ENCODE results near the gene STK10.

The STK10 gene

GRCh38 chr5:172105811-172106210 lies 82.2 kb downstream of the STK10 start:
- no peak for DNase-seq

DNA sequence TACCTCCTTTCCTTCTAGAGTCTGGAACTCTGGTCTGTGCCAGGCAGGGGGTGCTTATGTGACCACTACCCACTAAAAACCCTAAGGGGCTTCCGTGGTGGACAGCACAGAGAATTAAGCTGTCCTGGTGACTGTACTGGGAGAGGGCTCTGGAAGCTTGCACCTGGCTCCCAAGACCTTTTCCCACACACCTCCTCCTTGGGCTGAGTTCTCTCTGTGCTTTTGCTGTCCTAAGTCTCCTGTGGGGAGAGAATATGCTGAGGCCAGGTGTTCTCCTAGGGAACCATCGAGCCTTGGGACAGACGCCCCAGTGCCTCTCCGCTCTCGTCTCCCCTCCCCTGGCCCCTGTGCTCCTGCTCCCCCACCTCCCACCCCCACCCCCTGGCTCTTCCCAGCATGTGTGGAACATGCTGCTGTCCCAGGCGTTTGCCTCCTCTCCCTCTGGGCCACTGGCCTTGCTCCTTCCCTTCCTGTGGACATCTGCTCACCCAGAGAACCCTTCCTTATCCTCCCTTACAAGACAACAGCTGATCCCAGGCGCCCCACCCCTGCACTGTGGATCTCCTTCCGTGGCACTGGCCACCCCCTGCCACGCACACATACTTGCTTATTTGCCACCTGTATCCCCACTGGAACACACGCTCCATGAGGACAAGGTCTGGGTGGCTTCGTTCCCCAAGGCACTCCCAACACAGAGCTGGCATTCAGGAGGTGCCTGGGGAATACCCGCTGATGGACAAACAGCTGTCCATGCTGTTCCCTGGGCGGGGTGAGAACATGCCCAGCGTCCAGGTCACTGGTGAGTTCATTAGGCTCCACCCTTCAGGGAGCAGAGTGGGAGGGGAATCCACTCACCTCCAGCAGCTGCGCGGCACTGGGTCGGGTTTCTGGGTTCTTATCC lies 83.0 kb downstream of the STK10 start:
- no peak for DNase-seq

- no peak for DNase-seq
Measured at GRCh38 chr5:172104021-172104420, 84.0 kb downstream of the STK10 start.

DNA sequence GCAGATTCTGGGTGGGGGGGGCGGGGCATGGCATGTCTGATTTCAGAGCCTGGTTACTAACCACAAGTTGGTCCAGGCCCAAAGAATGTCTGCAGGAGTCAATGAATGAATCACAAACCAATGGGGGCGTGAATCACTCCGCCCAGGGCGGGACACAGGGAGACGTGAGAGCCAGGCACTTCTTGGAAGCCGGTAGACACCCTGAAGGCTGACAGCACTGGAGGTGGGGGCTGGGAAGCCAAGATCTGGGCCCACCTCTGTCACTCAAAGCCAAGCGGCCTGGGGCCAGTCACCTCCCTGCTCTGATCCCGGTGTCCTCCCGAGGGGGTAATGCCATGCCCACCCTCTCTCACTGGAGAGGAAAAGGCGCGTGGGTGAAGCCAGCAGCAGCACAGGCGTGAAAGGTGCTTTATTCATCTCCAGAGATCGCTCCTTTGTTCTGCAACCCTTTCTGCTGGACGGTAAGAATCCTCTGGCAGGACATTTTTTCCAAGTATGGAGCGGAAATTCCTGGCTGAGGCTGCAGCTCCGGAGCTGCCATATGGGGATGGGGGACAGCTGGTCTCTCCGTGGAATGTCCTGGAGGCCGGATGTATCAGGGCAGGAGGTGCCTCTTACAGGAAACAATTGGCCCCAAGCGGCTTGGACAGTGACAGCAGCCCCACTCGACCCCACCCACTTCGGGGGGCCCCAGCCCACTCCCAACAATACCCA lies 85.0 kb downstream of the STK10 start:
- DNase-seq = no peak

GRCh38 chr5:172102218-172102870 lies 85.7 kb downstream of the STK10 start:
- no peak for DNase-seq

DNA sequence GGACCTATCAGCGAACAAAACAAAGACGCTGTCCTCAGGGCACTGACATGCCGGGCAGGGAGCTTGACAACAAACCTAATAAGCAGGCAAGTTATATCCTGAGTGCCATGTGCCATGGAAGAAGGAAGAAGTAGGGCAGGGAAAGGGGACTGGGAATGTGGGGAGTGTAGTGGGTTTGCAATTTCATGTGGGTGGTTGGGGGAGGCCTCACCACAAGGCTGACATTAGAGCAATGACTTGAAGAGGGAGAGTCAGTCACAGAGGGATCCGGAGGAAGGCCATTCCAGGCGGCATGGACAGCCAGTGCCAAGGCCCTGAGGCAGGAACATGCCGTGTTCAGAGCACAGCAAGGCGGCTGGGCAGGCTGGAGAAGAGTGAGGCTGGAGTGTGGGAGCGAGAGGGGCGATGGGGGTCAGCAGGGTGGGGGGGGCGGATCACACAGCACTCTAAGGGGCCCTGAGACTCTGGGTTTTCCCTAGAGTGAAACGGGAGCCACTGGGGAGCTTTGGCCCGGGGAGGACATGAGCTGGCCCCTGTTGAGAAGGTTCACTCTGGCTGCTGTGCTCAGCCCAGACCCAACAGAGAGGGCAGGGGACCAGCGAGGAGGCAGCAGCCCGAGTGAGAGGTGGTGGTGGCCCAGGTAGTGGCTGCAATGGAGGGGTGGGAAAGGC lies 86.3 kb downstream of the STK10 start:
- DNase-seq = no peak

DNA sequence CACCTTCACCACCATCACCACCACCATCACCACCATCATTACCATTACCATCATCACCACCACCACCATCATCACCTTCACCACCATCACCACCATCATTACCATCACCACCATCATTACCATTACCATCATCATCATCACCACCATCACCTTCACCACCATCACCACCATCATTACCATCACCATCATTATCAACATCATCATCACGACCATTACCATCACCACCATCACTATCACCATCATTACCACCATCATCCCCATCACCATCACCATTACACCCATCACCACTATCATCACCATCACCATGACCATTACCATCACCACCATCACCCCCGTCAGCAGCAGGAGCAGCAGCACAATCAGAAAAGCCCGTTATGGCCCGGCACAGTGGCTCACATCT lies 89.1 kb downstream of the STK10 start:
- no peak for DNase-seq

GRCh38 chr5:172098046-172098445 lies 90.0 kb downstream of the STK10 start:
- no peak for DNase-seq

- no peak for DNase-seq
Measured at GRCh38 chr5:172097356-172097755, 90.7 kb downstream of the STK10 start.

GRCh38 chr5:172096207-172096940 lies 91.7 kb downstream of the STK10 start:
- no peak for DNase-seq

DNA sequence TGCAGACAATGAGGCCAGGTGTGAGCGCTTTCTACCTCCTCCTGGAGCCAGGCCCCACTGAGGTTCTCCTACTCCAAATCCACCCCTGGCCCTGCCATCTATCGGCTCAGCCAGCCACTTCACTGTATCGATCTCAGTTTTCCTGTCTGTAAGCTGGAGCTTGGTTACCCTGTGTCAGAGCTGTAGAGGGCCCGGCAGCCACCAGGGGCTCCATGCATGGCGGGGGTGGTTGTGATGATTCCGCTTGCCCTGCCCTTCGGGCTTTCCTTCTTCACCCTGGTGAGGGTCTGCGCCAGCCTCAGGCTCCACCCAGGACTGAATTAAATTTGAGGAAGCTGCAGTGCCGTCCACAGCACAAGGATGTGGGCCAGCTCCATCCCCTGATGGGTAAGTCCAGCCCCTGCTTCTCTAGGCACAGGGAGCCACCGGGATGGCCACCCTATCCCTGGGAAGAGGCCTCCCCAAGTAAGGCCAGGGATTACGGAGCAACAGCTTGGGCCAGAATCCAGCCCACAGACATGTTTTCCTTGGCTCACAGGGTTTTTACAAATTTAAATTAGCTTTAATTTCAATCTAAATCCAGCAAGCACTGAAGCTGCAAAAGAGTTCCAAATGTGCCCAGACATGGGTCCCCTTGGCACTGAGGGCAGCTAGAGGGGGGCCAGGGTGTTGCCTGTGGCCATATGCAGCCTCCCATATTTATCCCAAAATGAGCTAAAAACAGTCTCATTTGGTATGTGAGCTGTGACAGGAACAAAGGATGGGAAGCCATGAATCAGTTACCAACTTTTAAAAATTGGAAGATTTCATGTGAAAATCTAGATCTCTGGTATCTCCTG lies 92.4 kb downstream of the STK10 start:
- DNase-seq = no peak

GRCh38 chr5:172093965-172094364 lies 94.1 kb downstream of the STK10 start:
- no peak for DNase-seq

DNA sequence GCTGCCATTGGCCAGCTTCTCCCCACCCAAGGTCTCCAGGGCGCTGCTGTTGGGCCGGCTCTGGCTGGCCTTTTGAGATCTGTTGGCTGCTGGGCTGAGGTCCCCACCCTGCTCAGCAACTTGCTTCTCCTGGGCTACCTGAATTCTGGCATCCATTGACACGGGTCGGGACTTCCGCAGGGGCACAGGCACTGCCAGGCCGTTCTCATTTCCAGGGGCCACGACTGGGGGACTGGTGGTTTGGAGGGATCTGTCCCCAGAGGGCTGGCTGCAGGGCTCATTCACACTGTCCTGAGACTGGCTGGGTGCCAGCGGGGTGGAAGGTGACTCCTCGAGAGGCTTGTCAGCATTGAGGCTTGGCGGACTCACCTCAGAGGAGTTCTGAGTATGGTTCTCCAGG lies 94.5 kb downstream of the STK10 start:
- no peak for DNase-seq

GRCh38 chr5:172091956-172092732 lies 95.9 kb downstream of the STK10 start:
- DNase-seq = no peak

DNA sequence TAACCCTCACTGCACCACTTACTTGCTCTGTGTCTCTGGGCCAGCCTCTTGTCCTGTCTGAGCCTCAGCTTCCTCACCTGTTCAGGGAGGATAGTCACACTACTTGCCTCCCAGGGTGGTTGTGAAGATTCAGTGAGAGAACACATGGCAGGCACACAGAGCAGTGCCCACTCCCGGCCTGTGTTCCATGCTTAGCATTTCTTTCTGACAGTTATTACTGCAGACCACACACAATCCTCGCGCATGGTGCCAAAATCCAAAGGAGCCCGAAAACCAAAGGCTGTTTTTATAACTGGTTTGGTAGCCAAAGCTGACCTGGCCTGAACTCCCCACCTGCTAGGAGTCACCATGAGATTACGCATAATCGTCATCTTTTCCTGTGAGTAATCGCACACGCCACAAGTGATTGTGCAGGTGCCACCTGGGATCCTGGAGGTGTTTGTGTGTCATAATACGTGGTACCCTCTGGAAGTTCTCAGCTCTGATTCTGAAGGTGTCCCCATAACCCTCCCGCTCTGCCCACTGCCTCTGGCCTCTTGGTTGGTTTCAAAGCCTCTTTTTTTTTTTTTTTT lies 97.0 kb downstream of the STK10 start:
- DNase-seq = no peak

DNA sequence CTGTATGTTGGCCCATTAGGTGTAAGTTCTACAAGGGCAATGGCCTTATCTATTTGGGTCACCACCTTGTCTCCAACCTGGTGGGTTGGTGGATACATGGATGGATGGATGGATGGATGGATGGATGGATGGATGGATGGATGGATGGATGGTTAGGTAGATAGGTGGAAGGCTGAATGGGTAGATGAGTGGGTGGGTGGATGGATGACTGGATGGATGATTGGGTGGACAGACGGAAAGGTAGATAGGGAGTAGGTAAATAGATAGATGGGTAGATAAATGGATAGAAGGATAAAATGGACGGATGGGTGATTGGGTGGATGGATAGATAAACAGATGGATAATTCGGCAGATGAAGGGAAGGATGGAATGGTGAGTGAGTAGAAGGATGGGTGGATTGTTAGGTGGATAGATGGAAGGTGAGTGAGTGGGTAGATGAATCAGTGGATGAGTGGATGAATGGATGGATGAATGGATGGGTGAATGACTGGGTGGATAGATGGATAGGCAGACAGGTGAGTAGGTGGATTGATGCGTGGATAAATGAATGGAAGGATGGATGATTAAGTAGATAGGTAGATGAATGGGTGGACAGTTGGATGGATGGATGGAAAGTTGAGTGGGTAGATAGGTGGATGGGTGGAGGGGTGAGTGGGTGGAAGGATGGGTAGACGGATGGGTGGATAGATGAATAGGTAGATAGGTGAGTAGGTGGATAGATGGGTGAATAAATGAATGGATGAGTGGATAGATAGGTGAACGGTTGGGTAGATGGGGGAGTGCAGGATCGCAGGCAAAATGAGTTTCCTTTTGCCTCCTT lies 98.5 kb downstream of the STK10 start:
- no peak for DNase-seq

- no peak for DNase-seq
Measured at GRCh38 chr5:172088801-172089200, 99.2 kb downstream of the STK10 start.

DNA sequence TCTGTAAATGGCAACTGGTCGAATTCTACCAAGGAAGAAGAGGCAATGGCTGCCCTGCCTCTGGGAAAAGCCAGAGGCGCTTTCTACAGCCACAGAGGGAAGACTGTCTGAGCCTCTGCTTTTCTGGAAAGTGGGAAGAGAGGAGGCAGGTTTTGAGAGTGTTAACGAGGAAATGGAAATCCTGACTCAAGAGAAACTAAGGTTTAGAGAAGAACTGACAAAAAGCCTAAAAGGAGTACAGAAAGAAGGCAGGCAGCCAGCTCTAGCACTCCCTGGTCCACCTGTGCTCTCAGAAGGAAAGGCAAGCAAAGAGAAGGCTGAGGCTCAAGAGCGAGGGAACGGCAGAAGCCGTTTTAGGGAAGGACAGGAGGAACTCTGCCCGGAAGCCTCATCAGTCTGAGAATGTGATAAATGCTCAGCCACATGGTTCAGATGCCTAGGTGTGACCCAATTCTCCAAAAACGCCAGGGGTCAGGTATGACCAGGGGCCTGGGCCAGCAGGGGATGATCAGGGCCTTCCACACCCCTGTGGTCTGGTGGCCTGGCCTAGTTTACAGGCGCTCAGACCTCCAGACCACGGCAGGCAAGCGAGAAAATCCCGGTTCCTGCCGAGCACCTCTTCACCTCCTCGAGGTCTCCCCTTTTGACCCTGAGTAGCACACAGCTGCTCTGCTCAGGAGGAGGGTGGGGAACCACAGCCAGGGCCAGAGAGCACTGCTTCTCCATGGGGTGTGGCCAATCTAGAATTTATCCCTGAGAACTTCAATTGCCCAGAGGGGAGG lies 101.6 kb downstream of the STK10 start:
- no peak for DNase-seq

DNA sequence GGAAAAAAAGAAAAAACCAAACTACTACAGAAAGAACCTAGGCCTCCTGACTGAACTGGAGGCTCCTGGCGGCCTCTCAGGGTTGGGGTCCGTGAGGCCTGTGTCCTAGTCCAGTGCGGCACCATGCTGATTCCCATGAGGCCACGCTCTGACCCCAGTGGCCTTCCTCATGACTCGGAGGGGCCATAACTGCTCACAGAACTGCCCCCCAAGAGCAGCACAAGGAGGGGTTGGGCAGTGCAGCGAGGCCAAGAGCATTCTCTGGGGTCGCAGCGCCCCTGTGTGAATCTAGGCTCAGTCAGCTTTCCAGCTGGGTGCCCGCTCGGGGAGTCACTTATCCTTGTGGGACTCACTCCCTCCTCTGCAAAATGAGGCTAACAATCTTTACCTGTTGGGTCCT lies 102.3 kb downstream of the STK10 start:
- DNase-seq = no peak

Data from activated CD4-positive, alpha-beta T cell treated with anti-CD3 and anti-CD28 coated beads, Interleukin-2, amount 50 U/mL, for 4 hours (primary cell).